H1 (cell line): ENCODE data around the gene CTNS. TPM values are rescaled to one million over a fixed set of nuclear protein-coding genes. Genes with fewer than 3 reads are reported as not detected.

Source experiments
- CBX5 ChIP-seq: fragments of 300-800, 300-1000 bp; sonication (generic); IDR thresholded peaks from 2 replicates; pipeline ENCODE4 v1.7.1; 2016; ENCODE audit warnings: antibody characterized with exemption, low read length, low read depth
- POLR2AphosphoS5 ChIP-seq: IDR thresholded peaks from 2 replicates; pipeline ENCODE4 v1.6.1; 2011; ENCODE audit warnings: low read depth, low read length
- polyA plus RNA-seq, 7 experiments: library from polyadenylated mRNA; depleted of rRNA in 3 of 7; stranded (reverse) in 5 of 7; unstranded in 2 of 7; fragments of >200 nt in 5 of 7; fragments of 200-250 nt in 2 of 7; gene quantifications; 1 replicate in 5 of 7; 2 replicates in 1 of 7; 4 replicates in 1 of 7; pipeline versions ENCODE4 v1.2.1 to v1.2.3, GENCODE V29; 2011 to 2013; ENCODE audit warnings: missing spikeins in 2 of 7, mixed read lengths in 2 of 7
- total RNA-seq: library from RNA; stranded (reverse); fragmentation: NEBNext Ultra II Directional; extraction: Animal tissue kit (Norgen Biotek cat#: 25700); gene quantifications from 2 replicates; pipeline ENCODE4 v1.2.1, GENCODE V29; 2021

Gene CTNS
- total and polyA plus RNA-seq, 2 of the 8 experiments (the other 6 are each of a cell fraction or from before 2014, with no cell fraction given), result 11.6 to 12.9 TPM

DNA sequence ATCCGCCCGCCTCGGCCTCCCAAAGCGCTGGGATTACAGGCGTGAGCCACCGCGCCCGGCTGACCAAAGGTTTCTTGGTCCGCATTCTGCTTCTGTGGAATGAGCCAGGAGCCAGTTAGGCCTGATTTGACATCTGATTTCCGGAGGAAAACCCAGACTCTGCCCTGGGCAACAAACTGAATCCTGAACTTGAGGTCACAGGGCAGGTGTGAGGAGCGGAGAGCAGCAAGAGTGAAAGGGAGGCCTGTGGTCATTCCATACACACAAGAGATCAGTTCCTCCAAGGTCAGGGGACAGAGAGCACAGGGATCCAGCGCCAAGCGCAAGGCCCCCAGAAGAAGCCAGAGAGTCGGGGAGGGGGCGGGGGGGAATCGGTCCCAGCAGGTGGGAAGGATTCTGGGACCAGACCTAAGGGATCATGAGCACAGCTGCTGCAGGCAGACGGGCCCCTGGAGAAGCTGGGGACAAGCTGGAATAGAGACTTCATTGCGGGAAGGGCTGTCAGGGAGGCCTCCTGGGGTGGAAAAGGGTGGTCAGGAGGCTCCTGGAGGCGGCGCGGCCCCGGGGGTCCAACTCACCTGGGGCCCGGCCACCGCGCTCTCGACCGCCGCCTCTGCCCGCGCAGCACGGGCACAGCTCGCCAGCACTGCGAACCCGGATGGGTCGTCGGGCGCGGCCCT lies 946 bp upstream of the CTNS start (continued):
- no peak for TF ChIP-seq CBX5
- no peak for TF ChIP-seq POLR2AphosphoS5
- TF ChIP-seq, all 59 proteins: peak for 2
